Astrocyte (in vitro differentiated cells and primary cell): ENCODE data around the gene FCGR1A. TPM values are rescaled to one million over a fixed set of nuclear protein-coding genes. Genes with fewer than 3 reads are reported as not detected.
"Not testable (repeated sequence)": the region's sequence is repeated elsewhere in the genome, so short reads cannot be mapped to it uniquely, and the experiment has no call there.

Experiments
- DNase-seq: peaks from one replicate; pipeline ENCODE4 v3.0.0-alpha.2; 2010; ENCODE audit warnings: low read depth
- FAIRE-seq: peaks from 2 replicates; lab custom pipeline; 2011; peaks lifted over from hg19 to GRCh38; lab: Jason Lieb, UNC
- H2AFZ ChIP-seq: 2 replicates; pipeline ENCODE4 v1.6.0; 2012; ENCODE audit warnings: low read depth, low read length, inconsistent platforms
- H3K27ac ChIP-seq: 2 replicates; pipeline ENCODE4 v1.5.1; 2011; ENCODE audit warnings: low read depth, low read length, inconsistent platforms
- H3K27me3 ChIP-seq: 2 replicates; pipeline ENCODE4 v1.6.0; 2011; ENCODE audit warnings: low read length, inconsistent platforms; ENCODE audit not compliant: insufficient read depth
- H3K36me3 ChIP-seq: 2 replicates; pipeline ENCODE4 v1.5.1; 2011; ENCODE audit warnings: low read length, inconsistent platforms; ENCODE audit not compliant: insufficient read depth
- H3K4me1 ChIP-seq: 2 replicates; pipeline ENCODE4 v1.5.1; 2011; ENCODE audit warnings: low read length, inconsistent platforms; ENCODE audit not compliant: insufficient read depth
- H3K4me2 ChIP-seq: 2 replicates; pipeline ENCODE4 v1.6.0; 2012; ENCODE audit warnings: low read length, inconsistent platforms
- H3K4me3 ChIP-seq: 2 replicates; pipeline ENCODE4 v1.5.1; 2011; ENCODE audit warnings: low read depth, mild to moderate bottlenecking, low read length, inconsistent platforms; ENCODE audit not compliant: insufficient read depth
- H3K79me2 ChIP-seq: 2 replicates; pipeline ENCODE4 v1.6.0; 2012; ENCODE audit warnings: mild to moderate bottlenecking, low read length, inconsistent platforms; ENCODE audit not compliant: insufficient read depth
- H3K9ac ChIP-seq: 2 replicates; pipeline ENCODE4 v1.6.0; 2012; ENCODE audit warnings: mild to moderate bottlenecking, low read length, inconsistent platforms
- H3K9me3 ChIP-seq: 2 replicates; pipeline ENCODE4 v1.5.1; 2012; ENCODE audit warnings: low read depth, mild to moderate bottlenecking, low read length, inconsistent platforms; ENCODE audit not compliant: insufficient read depth
- H4K20me1 ChIP-seq: 2 replicates; pipeline ENCODE4 v1.6.0; 2012; ENCODE audit warnings: low read length, inconsistent platforms; ENCODE audit not compliant: insufficient read depth
- H3K27ac Mint-ChIP-seq: one replicate; pipeline ENCODE4 v1.8.0; 2021; ENCODE audit warnings: mild to moderate bottlenecking, mixed read lengths; ENCODE audit not compliant: unreplicated experiment
- H3K27me3 Mint-ChIP-seq: one replicate; pipeline ENCODE4 v1.8.0; 2021; ENCODE audit warnings: low read depth, mixed read lengths; ENCODE audit not compliant: unreplicated experiment
- H3K36me3 Mint-ChIP-seq: one replicate; pipeline ENCODE4 v1.8.0; 2021; ENCODE audit warnings: low read depth, mixed read lengths; ENCODE audit not compliant: unreplicated experiment
- H3K4me1 Mint-ChIP-seq: one replicate; pipeline ENCODE4 v1.8.0; 2021; ENCODE audit warnings: low read depth, mixed read lengths; ENCODE audit not compliant: unreplicated experiment
- H3K4me3 Mint-ChIP-seq: one replicate; pipeline ENCODE4 v1.8.0; 2021; ENCODE audit warnings: mild to moderate bottlenecking, moderate library complexity, mixed read lengths; ENCODE audit not compliant: unreplicated experiment
- H3K9me3 Mint-ChIP-seq: one replicate; pipeline ENCODE4 v1.8.0; 2021; ENCODE audit warnings: mild to moderate bottlenecking, mixed read lengths; ENCODE audit not compliant: unreplicated experiment
- total RNA-seq: library from RNA; stranded (reverse); gene quantifications from 2 replicates; pipeline ENCODE4 v1.2.1, GENCODE V29; 2021

Gene FCGR1A
- total RNA-seq, 1 donor from 2014 or later, result not detected

DNA sequence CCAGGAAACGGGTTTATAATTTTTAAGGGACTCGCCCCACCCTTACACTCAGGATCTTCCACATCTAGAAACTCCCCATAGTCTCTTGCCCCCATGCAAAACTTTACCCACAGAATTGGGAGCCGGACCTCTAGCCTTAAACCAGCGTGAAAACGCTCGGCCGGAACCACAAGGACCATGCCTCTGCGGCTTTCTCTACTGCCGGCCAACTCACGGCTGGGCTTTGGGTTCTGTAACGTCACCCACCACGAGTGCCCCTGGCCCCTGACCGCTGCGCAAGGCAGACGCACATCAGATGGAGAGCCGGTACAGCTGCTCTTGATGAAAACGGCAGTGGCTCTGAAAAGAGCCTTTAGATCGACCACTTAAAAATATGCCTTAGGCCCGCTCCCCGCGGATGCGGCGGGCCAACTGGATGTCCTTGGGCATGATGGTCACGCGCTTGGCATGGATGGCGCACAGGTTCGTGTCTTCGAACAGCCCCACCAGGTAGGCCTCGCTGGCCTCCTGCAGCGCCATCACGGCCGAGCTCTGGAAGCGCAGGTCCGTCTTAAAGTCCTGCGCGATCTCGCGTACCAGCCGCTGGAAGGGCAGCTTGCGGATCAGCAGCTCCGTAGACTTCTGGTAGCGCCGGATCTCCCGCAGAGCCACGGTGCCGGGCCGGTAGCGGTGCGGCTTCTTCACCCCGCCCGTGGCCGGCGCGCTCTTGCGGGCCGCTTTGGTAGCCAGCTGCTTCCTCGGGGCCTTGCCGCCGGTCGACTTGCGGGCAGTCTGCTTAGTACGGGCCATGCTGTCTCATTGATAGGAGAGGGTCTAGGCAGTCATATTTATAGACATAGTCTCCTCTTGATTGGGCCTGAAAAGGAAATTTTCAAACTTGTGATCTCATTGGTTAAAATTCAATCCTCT lies 30.7 kb downstream of the FCGR1A start:
- H3K9me3 Mint-ChIP-seq, FAIRE-seq, H3K4me1 ChIP-seq, H3K4me1 Mint-ChIP-seq, H3K36me3 Mint-ChIP-seq, H3K27ac Mint-ChIP-seq, H3K79me2 ChIP-seq, H3K27me3 ChIP-seq, H3K36me3 ChIP-seq, H2AFZ ChIP-seq, H3K9me3 ChIP-seq, H3K27me3 Mint-ChIP-seq, H4K20me1 ChIP-seq: not testable (repeated sequence)
- H3K4me2 ChIP-seq, result peak overlapping the region; percentile 83
- peak overlapping the region; percentile 90 for H3K4me3 Mint-ChIP-seq
- peak overlapping the region; percentile 33 for H3K27ac ChIP-seq
- peak overlapping the region; percentile 48 for H3K4me3 ChIP-seq
- peak overlapping the region; percentile 70 for H3K9ac ChIP-seq
- DNase-seq, result peak; percentile 71

DNA sequence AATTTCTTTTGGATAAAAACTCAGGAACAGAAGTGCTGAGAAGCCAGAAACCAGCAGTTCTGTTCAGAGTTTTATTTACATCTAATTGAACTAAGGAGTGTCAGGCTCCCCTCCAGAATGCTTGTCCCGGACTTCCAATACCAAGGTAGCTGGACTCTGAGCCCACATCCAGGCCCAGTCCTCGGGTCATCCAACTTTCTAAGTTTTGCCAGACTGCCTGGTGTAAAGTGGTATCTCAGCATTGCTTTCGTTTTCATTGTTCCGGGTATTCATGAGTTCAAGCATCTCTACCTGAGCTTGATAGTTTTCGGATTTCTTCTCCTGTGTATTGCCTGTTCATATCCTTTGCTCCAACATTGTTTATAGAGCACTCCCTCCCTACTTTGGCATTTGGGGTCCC lies 37.9 kb downstream of the FCGR1A start:
- not testable (repeated sequence) for FAIRE-seq, H3K4me3 ChIP-seq, H3K4me1 Mint-ChIP-seq, H3K27me3 Mint-ChIP-seq, H3K27me3 ChIP-seq, H3K4me2 ChIP-seq, DNase-seq, H4K20me1 ChIP-seq, H3K27ac Mint-ChIP-seq, H3K36me3 ChIP-seq, H3K36me3 Mint-ChIP-seq, H3K9me3 Mint-ChIP-seq, H2AFZ ChIP-seq, H3K4me3 Mint-ChIP-seq, H3K27ac ChIP-seq, H3K79me2 ChIP-seq, H3K9me3 ChIP-seq, H3K9ac ChIP-seq, H3K4me1 ChIP-seq

DNA sequence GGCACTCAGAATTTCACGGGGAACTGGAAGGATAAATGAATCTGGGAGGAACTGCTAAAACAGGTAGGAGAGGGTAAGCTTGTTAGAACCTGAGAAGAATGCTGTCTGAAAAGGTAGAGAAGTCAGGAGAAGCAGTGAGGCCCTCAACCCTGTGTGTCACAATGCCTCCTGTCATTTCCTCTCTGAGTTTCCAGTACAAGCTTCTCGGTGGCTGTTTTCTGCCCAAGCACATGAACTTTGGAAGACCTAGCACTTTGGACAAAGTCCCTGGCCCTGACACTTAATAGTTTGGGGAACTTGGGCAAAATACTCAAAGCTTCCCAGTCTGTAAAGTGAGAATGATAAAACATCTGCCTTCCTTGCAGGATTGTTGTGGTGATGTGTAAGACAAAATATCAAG lies 44.1 kb downstream of the FCGR1A start:
- not testable (repeated sequence) for H3K4me3 ChIP-seq, H3K27ac Mint-ChIP-seq, H3K4me1 ChIP-seq, H3K27ac ChIP-seq, H3K36me3 Mint-ChIP-seq, H3K4me2 ChIP-seq, H3K27me3 Mint-ChIP-seq, H3K4me3 Mint-ChIP-seq, H3K4me1 Mint-ChIP-seq, H3K79me2 ChIP-seq, H3K9me3 Mint-ChIP-seq, H3K9ac ChIP-seq, H2AFZ ChIP-seq, DNase-seq, FAIRE-seq, H3K36me3 ChIP-seq, H4K20me1 ChIP-seq, H3K27me3 ChIP-seq, H3K9me3 ChIP-seq

DNA sequence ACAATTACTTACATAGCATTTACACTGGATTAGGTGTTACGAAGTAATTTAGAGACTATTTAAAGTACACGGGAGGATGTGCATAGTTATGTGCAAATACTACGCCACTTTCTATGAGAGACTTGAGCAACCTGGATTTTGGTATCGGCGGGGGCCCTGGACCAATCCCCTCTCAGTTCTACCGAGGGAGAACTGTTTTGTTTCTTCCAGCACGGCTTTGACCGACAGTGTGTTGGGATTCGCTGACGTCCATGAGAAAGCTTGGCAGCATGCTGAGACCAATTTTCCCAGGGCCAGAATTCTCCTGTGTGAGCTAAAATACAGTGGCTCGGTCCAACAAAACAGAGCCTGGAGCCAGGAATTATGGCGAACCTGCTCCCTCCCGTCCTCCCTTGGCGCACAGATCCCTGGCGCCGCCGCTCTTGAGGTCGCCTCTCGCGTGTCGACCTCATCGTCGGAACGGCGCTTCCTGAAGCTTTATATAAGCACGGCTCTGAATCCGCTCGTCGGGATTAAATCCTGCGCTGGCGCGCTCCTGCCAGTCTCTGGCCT lies 49.3 kb downstream of the FCGR1A start:
- not testable (repeated sequence) for H3K4me2 ChIP-seq, H3K4me3 ChIP-seq, H3K4me3 Mint-ChIP-seq, H3K9me3 Mint-ChIP-seq, H3K27ac ChIP-seq, H3K4me1 Mint-ChIP-seq, H3K36me3 Mint-ChIP-seq, H4K20me1 ChIP-seq, H3K36me3 ChIP-seq, H2AFZ ChIP-seq, H3K27me3 Mint-ChIP-seq, H3K79me2 ChIP-seq, FAIRE-seq, H3K27ac Mint-ChIP-seq, H3K9ac ChIP-seq, H3K9me3 ChIP-seq, H3K27me3 ChIP-seq, DNase-seq, H3K4me1 ChIP-seq

DNA sequence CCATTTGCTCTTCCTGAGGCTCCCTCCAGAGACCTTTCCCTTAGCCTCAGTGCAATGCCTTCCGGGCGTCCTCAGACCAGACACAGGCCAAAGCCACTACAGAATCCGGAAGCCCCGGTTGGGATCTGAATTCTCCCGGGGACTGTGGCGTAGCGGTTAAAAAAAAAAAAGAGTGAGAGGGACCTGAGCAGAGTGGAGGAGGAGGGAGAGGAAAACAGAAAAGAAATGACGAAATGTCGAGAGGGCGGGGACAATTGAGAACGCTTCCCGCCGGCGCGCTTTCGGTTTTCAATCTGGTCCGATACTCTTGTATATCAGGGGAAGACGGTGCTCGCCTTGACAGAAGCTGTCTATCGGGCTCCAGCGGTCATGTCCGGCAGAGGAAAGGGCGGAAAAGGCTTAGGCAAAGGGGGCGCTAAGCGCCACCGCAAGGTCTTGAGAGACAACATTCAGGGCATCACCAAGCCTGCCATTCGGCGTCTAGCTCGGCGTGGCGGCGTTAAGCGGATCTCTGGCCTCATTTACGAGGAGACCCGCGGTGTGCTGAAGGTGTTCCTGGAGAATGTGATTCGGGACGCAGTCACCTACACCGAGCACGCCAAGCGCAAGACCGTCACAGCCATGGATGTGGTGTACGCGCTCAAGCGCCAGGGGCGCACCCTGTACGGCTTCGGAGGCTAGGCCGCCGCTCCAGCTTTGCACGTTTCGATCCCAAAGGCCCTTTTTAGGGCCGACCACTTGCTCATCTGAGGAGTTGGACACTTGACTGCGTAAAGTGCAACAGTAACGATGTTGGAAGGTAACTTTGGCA lies 50.0 kb downstream of the FCGR1A start:
- not testable (repeated sequence) for H2AFZ ChIP-seq, H3K9ac ChIP-seq, H4K20me1 ChIP-seq, H3K27ac Mint-ChIP-seq, H3K4me1 ChIP-seq, H3K4me3 Mint-ChIP-seq, H3K36me3 Mint-ChIP-seq, H3K9me3 ChIP-seq, H3K27ac ChIP-seq, H3K4me3 ChIP-seq, H3K27me3 Mint-ChIP-seq, DNase-seq, H3K36me3 ChIP-seq, FAIRE-seq, H3K4me2 ChIP-seq, H3K4me1 Mint-ChIP-seq, H3K9me3 Mint-ChIP-seq, H3K27me3 ChIP-seq, H3K79me2 ChIP-seq
